AG09309 (cell line): Measurements from ENCODE around the gene HUWE1.

Source experiments
- DNase-seq: peaks from one replicate; pipeline ENCODE4 v3.0.0-alpha.2; 2010; ENCODE audit warnings: low read depth
- H3K4me3 ChIP-seq: 2 replicates; pipeline ENCODE4 v1.5.1; 2011; ENCODE audit warnings: mild to moderate bottlenecking, low read depth, low read length, moderate library complexity; ENCODE audit not compliant: control insufficient read depth
- CTCF ChIP-seq: IDR thresholded peaks from 2 replicates; pipeline ENCODE4 v1.5.1; 2011; ENCODE audit warnings: mild to moderate bottlenecking, low read depth, low read length, inconsistent platforms; ENCODE audit not compliant: insufficient read depth, control insufficient read depth; ENCODE audit errors: missing control alignments

Gene HUWE1

GRCh38 chrX:53563324-53563723, 123.2 kb downstream of the HUWE1 start:
- TF ChIP-seq CTCF = no peak
- DNase-seq = no peak
- H3K4me3 ChIP-seq = no peak overlapping the region

DNA sequence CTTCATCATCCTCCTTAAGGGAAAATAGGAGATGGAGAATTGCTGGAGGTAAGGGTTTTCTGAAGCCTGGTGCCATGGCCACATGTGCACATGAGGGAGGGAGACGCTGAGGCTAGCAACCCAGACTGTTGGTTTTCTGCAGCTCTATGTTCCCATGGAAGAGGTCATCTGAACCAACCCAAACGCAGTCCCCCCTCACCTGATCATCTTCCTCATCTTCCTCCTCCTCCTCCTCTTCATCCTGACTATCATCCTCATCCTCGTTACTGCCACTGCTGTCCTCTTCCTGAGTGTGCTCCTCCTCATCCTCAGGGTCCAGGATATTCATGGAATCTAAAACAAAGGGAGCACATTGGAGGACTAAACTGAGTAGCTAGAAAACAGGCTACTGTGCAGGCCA, 124.6 kb downstream of the HUWE1 start:
- no peak overlapping the region for H3K4me3 ChIP-seq
- no peak for DNase-seq
- no peak for TF ChIP-seq CTCF

DNA sequence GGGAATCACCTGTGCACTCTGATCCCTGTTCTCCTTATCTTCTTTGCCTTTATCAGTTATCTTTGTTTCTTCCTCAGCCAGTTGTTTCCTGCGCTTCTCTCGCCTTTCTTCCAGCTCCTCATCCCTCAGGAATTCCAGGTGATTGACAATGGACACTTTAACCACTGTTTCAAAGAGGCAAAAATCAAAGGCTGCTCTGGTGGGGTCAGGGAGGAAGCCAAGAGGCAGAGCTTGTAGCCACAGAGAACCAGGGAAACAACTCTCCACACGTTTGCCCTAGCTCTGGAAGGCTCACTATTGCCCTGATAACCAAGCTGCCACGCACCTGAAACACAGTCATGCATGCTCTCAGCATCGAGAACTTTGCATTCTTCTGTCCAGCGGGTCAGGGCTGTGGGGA, 127.9 kb downstream of the HUWE1 start:
- TF ChIP-seq CTCF = no peak
- DNase-seq = no peak

GRCh38 chrX:53556868-53557267, 129.7 kb downstream of the HUWE1 start:
- DNase-seq = no peak
- no peak overlapping the region for H3K4me3 ChIP-seq
- TF ChIP-seq CTCF = no peak

More for the DNA sequence above, 127.9 kb downstream of the HUWE1 start:
- no peak overlapping the region for H3K4me3 ChIP-seq

- DNase-seq = no peak
- no peak for TF ChIP-seq CTCF
- H3K4me3 ChIP-seq = no peak overlapping the region
These were observed 135.6 kb downstream of the HUWE1 start for GRCh38 chrX:53550756-53551463.

GRCh38 chrX:53547668-53548067, 138.9 kb downstream of the HUWE1 start:
- H3K4me3 ChIP-seq = no peak overlapping the region
- no peak for DNase-seq
- no peak for TF ChIP-seq CTCF
